Measurements from ENCODE around the gene SERPINB13.
"Not testable (repeated sequence)": the region's sequence is repeated elsewhere in the genome, so short reads cannot be mapped to it uniquely, and the experiment has no call there.

The SERPINB13 gene

GRCh38 chr18:63590966-63591695, 4.0 kb downstream of the SERPINB13 start:
- DNase-seq: no peak

DNA sequence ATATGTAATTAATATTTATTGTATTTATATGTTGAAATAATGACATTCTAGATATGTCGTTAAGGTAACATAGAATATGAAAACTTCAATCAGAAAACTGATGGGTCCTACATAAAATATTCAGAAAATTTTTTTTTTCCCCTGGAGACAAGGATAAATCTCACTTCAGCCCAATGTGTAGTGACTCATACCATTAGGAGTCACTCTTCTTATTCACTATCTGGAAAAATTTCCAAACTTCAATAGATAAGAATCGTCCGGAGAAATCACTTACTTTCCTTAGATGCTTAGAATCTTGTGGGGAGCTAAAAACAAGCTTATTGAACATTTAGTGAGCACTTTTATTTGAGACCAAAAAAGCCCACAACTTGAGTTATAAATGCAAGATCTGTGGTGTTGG, 4.6 kb downstream of the SERPINB13 start:
- DNase-seq: no peak

DNA sequence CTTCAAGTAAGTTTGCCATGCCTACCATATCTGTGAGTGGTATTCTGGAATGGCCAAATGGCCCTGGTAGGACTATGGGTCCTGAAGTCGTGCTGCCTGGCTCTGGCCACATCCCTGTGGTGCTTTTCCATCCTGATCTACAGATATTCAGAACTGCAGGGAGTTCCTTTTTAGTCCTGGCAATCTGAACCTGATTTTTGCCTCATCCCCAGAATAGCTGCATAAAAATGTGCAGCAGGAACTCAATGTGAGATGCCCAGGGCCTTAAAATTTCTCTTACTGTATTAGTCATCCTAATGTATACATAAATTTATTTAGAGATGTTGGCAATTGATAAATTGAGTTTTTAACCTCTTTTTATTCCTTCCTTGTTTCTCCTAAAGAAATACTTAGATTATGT, 5.3 kb downstream of the SERPINB13 start:
- DNase-seq: no peak

DNA sequence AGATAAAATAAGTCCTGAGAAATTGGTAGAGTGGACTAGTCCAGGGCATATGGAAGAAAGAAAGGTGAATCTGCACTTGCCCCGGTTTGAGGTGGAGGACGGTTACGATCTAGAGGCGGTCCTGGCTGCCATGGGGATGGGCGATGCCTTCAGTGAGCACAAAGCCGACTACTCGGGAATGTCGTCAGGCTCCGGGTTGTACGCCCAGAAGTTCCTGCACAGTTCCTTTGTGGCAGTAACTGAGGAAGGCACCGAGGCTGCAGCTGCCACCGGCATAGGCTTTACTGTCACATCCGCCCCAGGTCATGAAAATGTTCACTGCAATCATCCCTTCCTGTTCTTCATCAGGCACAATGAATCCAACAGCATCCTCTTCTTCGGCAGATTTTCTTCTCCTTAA, 9.8 kb downstream of the SERPINB13 start:
- DNase-seq: no peak

GRCh38 chr18:63603355-63603754, 16.2 kb downstream of the SERPINB13 start:
- DNase-seq: no peak

DNA sequence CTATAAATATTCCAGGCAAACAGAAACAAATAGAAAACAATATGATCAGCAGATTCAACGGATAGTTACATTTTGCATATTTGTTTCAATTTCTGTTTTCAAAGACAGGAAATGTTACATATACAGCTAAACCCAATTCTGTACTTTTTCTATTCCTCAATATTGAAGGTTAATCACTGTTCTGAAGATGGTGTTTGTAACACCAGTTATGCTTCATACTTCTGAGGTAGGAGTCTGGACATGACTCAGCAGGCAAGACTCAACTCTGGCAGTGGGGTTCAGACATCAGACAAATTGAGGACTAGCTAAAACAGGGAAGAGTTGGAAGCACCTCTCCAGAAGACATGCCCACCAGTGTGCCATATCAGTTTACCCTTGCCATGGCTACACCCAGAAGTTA, 16.6 kb downstream of the SERPINB13 start:
- DNase-seq: no peak

- no peak for DNase-seq
These were observed 17.8 kb downstream of the SERPINB13 start for GRCh38 chr18:63604791-63605567.

GRCh38 chr18:63606526-63606925, 19.4 kb downstream of the SERPINB13 start:
- no peak for DNase-seq

- no peak for DNase-seq
These were observed 26.3 kb downstream of the SERPINB13 start for GRCh38 chr18:63613420-63613819.

- DNase-seq: no peak
These were observed 30.1 kb downstream of the SERPINB13 start for GRCh38 chr18:63617049-63617914.

GRCh38 chr18:63617915-63618234, 30.7 kb downstream of the SERPINB13 start:
- no peak for DNase-seq

- DNase-seq: no peak
These were observed 32.5 kb downstream of the SERPINB13 start for GRCh38 chr18:63619661-63620060.

DNA sequence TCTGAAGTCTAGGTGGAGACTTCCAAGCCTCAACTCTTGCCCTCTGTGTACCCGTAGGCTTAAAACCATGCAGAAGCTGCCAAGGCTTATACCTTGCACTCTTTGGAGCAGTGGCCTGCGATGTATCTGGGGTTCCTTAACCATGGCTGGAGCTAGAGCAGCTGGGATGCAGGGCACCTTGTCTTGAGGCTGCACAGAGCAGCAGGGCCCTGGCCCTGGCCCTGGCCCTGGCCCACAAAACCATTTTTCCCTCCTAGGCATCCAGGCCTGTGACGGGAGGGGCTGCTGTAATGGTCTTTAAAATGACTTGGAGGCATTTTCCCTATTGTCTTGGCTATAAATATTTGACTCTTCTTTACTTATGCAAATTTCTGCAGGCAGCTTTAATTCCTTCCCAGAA, 37.7 kb downstream of the SERPINB13 start:
- no peak for DNase-seq

DNA sequence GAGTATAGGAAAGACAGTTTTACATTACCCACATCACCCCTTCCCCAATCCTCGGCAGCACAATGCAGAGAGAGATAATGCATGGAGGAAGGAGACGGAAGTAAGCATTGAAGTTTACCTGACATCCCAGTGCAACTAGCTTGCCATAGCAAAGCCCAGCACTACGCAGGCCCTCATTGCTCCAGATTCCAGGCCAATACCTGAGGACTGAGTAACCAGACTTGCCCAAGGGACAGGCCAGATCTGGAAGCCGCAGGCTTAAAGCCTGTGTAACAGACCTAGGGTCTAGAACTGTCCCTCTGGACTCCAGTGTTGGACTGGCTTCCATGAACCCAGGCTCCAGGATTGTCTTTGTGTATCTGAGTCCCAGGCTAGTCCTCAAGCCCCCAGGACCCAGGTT, 39.3 kb downstream of the SERPINB13 start:
- no peak for DNase-seq

DNA sequence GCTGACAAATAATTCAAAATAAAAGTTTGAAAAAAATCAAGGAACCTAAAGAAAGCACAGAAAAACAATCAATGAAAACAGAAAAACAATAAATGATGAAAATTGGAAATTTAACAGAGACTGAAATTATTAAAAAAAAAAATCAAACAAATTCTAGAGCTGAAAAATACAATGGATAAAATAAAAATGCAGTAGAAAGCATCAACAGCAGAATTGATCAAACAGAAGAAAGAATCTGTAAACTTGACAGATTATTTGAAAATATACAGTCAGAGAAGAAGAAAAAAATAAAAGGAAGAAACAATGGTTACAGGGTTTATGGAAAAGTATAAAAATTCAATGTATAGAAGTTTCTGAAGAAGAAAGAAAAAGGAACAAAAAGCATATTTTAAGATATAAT, 40.7 kb downstream of the SERPINB13 start:
- no peak for DNase-seq

- DNase-seq: no peak
These were observed 50.6 kb downstream of the SERPINB13 start for GRCh38 chr18:63637703-63638102.

DNA sequence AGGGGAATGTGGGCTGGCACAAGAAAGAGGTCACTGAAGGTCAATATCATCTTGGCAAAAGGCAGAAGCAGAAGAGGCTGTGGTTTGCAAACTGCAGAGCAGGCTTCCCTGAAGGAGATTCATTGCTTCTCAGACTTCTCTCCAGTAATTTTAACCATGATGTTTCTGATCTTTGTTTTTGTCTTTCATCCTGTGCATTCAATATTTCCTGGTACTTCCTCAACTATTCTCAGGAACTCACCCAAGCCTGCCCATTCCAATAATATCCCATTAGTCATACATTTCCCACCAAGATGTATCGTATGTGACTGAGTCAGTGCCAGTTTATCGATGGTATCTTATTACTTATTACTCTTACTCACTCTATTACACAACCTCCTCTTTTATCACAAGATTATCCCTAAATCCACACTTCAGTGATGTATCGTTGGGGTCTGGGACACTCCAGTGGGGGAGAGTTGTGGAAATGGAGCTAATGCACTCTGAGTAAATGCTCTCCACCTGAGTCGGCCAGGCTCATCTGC, 54.1 kb downstream of the SERPINB13 start:
- not testable (repeated sequence) for DNase-seq

GRCh38 chr18:63642668-63643356, 55.7 kb downstream of the SERPINB13 start:
- DNase-seq: not testable (repeated sequence)

GRCh38 chr18:63644142-63644541, 57.0 kb downstream of the SERPINB13 start, which contains the start of gene SERPINB4:
SERPINB4 (minus strand) TSS chr18:63644256; CDS start chr18:63643577, 679 bp downstream.
- not testable (repeated sequence) for DNase-seq

- not testable (repeated sequence) for DNase-seq
These were observed 57.6 kb downstream of the SERPINB13 start for GRCh38 chr18:63644694-63645093.

- DNase-seq: no peak
These were observed 59.8 kb downstream of the SERPINB13 start for GRCh38 chr18:63646936-63647335.

DNA sequence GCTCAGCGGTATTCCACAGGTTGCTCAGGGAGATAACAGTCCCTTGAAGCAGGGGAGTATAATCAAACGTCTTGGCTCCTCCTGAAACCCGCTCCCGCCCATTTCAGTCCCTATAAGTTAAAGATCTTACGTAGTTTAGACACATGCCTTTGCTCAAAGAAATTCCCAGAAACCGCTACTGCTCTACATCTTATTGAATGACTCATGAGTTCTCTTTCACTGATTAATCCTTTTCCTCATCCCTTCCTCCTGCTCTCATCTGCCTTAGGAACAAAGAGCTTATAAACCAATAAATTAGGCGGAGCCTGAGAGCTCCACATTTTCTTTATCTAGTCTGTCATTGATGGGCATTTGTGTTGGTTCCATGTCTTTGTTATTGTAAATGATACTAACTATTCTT, 61.1 kb downstream of the SERPINB13 start:
- DNase-seq: no peak
